NCI-H2196 treated with DMSO at 0.1 percent for 48 hours (cell line): ENCODE results near the gene MAGEF1.

Experiments
- DNase-seq: peaks from one replicate; lab custom pipeline; 2025; ENCODE audit not compliant: unreplicated experiment; lab: John Stamatoyannopoulos, UW

Gene MAGEF1

GRCh38 chr3:184726497-184726896 is 14.6 kb upstream of the MAGEF1 start:
- DNase-seq = no peak

GRCh38 chr3:184725176-184725719 is 13.4 kb upstream of the MAGEF1 start:
- DNase-seq = no peak

GRCh38 chr3:184724699-184725098 is 12.8 kb upstream of the MAGEF1 start:
- no peak for DNase-seq

GRCh38 chr3:184719709-184720108 is 7.8 kb upstream of the MAGEF1 start:
- DNase-seq = no peak

- DNase-seq = no peak
These were observed 6.6 kb upstream of the MAGEF1 start for GRCh38 chr3:184718431-184718830.

- no peak for DNase-seq
These were observed 5.6 kb upstream of the MAGEF1 start for GRCh38 chr3:184717399-184717983.

GRCh38 chr3:184716622-184717398 is 4.9 kb upstream of the MAGEF1 start:
- DNase-seq = no peak

- no peak for DNase-seq
These were observed 4.2 kb upstream of the MAGEF1 start for GRCh38 chr3:184715943-184716621.

GRCh38 chr3:184713521-184713920 is 1.7 kb upstream of the MAGEF1 start:
- DNase-seq = no peak

- DNase-seq = no peak
These were observed 1.1 kb upstream of the MAGEF1 start for GRCh38 chr3:184713040-184713355.

GRCh38 chr3:184712248-184713039 is 580 bp upstream of the MAGEF1 start:
- DNase-seq = no peak

- no peak for DNase-seq
These were observed 883 bp downstream of the MAGEF1 start for GRCh38 chr3:184710870-184711492.

GRCh38 chr3:184703657-184704056 is 8.2 kb downstream of the MAGEF1 start:
- no peak for DNase-seq

- DNase-seq = no peak
These were observed 11.1 kb downstream of the MAGEF1 start for GRCh38 chr3:184700759-184701158.

GRCh38 chr3:184697845-184698244 is 14.0 kb downstream of the MAGEF1 start:
- DNase-seq = no peak

- no peak for DNase-seq
These were observed 15.2 kb downstream of the MAGEF1 start for GRCh38 chr3:184696697-184697096.

- DNase-seq = no peak
These were observed 17.1 kb downstream of the MAGEF1 start for GRCh38 chr3:184694716-184695115.

- DNase-seq = no peak
These were observed 17.7 kb downstream of the MAGEF1 start for GRCh38 chr3:184694133-184694665.

GRCh38 chr3:184693011-184693975 is 18.6 kb downstream of the MAGEF1 start:
- no peak for DNase-seq
